Activated CD4-positive, alpha-beta memory T cell treated with anti-CD3 and anti-CD28 coated beads, Interleukin-2, amount 10 ng/mL, durations not matched to agents 7 days and 5 days (primary cell): Measurements from ENCODE around the gene TSPAN32. TPM values are rescaled to one million over a fixed set of nuclear protein-coding genes. Genes with fewer than 3 reads are reported as not detected.

Source experiments
- CTCF ChIA-PET: fragments of 350-600 bp; sonication (Branson Sonifier 250); formaldehyde crosslinking; loops from one replicate; lab custom pipeline; 2021; ENCODE audit warnings: antibody characterized with exemption, inconsistent platforms; lab: Charles Lee
- POLR2A ChIA-PET: fragments of 350-600 bp; sonication (Branson Sonifier 250); formaldehyde crosslinking; loops from one replicate; lab custom pipeline; 2021; ENCODE audit warnings: antibody characterized with exemption; lab: Charles Lee
- DNase-seq: peaks from one replicate; pipeline ENCODE4 v3.0.0-alpha.2; 2020
- H3K27ac Mint-ChIP-seq: one replicate; pipeline ENCODE4 v1.8.0; 2021; ENCODE audit warnings: mild to moderate bottlenecking, mixed read lengths
- H3K27me3 Mint-ChIP-seq: one replicate; pipeline ENCODE4 v1.8.0; 2021; ENCODE audit warnings: mixed read lengths
- H3K36me3 Mint-ChIP-seq: one replicate; pipeline ENCODE4 v1.8.0; 2021; ENCODE audit warnings: low read depth, mixed read lengths
- H3K4me1 Mint-ChIP-seq: one replicate; pipeline ENCODE4 v1.8.0; 2021; ENCODE audit warnings: mixed read lengths
- H3K4me3 Mint-ChIP-seq: one replicate; pipeline ENCODE4 v1.8.0; 2021; ENCODE audit warnings: mild to moderate bottlenecking, mixed read lengths
- H3K9me3 Mint-ChIP-seq: one replicate; pipeline ENCODE4 v1.8.0; 2021; ENCODE audit warnings: mixed read lengths
- total RNA-seq, 2 experiments: library from RNA; stranded (reverse); gene quantifications; one replicate each; pipeline ENCODE4 v1.2.3, GENCODE V29; 2021

The TSPAN32 gene
- total RNA-seq, 2 experiments from 2014 or later = 48.0 to 50.1 TPM

GRCh38 chr11:2366276-2366675 lies 64.5 kb downstream of the TSPAN32 start:
- POLR2A ChIA-PET = no interaction called here
- no peaks in the 10 kb centered on the region for H3K4me1 Mint-ChIP-seq
- no peaks in the 10 kb centered on the region for H3K9me3 Mint-ChIP-seq
- H3K27me3 Mint-ChIP-seq = peaks cover 6% of the 10 kb centered on the region
- CTCF ChIA-PET = no interaction called here
- H3K36me3 Mint-ChIP-seq = no peaks in the 10 kb centered on the region
- no peak overlapping the region for H3K4me3 Mint-ChIP-seq
- no peak overlapping the region for H3K27ac Mint-ChIP-seq
- no peak for DNase-seq

- no peaks in the 10 kb centered on the region for H3K9me3 Mint-ChIP-seq
- no peak for DNase-seq
- no peaks in the 10 kb centered on the region for H3K4me1 Mint-ChIP-seq
- POLR2A ChIA-PET = interaction anchor here (0.9 kb wide), 1 partner anchor 11 kb away, joined by 3 read pairs; no protein-coding TSS in a partner anchor
- CTCF ChIA-PET = no interaction called here
- no peak overlapping the region for H3K4me3 Mint-ChIP-seq
- no peak overlapping the region for H3K27ac Mint-ChIP-seq
- no peaks in the 10 kb centered on the region for H3K36me3 Mint-ChIP-seq
- H3K27me3 Mint-ChIP-seq = peaks cover 6% of the 10 kb centered on the region
These were observed 64.9 kb downstream of the TSPAN32 start for GRCh38 chr11:2366733-2367132.

- Mint-ChIP-seq H3K9me3 (no peaks in the 10 kb centered on the region), H3K27ac (no peak overlapping the region), H3K27me3 (peaks cover 1% of the 10 kb centered on the region), H3K36me3 (no peaks in the 10 kb centered on the region), H3K4me1 (no peaks in the 10 kb centered on the region), H3K4me3 (no peak overlapping the region)
- CTCF ChIA-PET = interaction anchor here (1.2 kb wide), 1 partner anchor 63 kb away, joined by 3 read pairs; no protein-coding TSS in a partner anchor
- no peak for DNase-seq
- POLR2A ChIA-PET = interaction anchor here (0.9 kb wide), 1 partner anchor 10 kb away, joined by 3 read pairs; no protein-coding TSS in a partner anchor
These were observed 65.7 kb downstream of the TSPAN32 start for GRCh38 chr11:2367266-2368160.

Other genes with a start within 250 kb of the TSPAN32 start
- gene IGF2, start 162.6 kb upstream of the TSPAN32 start, total RNA-seq = under 1 TPM; 0.70 to 0.76 TPM
- not detected for gene INS, start 140.8 kb upstream of the TSPAN32 start, total RNA-seq
- gene TH, start 130.2 kb upstream of the TSPAN32 start, total RNA-seq = not detected
- gene ASCL2, start 31.4 kb upstream of the TSPAN32 start, total RNA-seq = under 1 TPM; 0.35 to 0.68 TPM
- gene C11orf21, start 95 bp upstream of the TSPAN32 start, total RNA-seq = 10 to 100 TPM; 66.0 to 68.3 TPM
- 100 to 1,000 TPM; 192 TPM for gene CD81, start 75.3 kb downstream of the TSPAN32 start, total RNA-seq
- 10 to 100 TPM; 46.4 to 46.5 TPM for gene TSSC4, start 98.7 kb downstream of the TSPAN32 start, total RNA-seq
- not detected for gene TRPM5, start 142.5 kb downstream of the TSPAN32 start, total RNA-seq
- gene KCNQ1, start 143.0 kb downstream of the TSPAN32 start, total RNA-seq = 10 to 100 TPM; 14.8 to 15.0 TPM